Left ventricle myocardium inferior (tissue), 1 donor: ENCODE data around the gene QRICH2. TPM values are rescaled to one million over a fixed set of nuclear protein-coding genes. Genes with fewer than 3 reads are reported as not detected.
A peak's percentile ranks its signal among the peaks of the same experiment; 100 is the strongest.

Experiments
- DNase-seq: peaks from one replicate; pipeline ENCODE4 v3.0.0-alpha.2; 2020
- H3K27ac ChIP-seq: fragments of 200-600 bp; replicated peaks from 2 replicates; pipeline ENCODE4 v1.8.0; 2021
- H3K27me3 ChIP-seq: fragments of 200-600 bp; 2 replicates; pipeline ENCODE4 v1.8.0; 2021; ENCODE audit warnings: low read depth
- H3K36me3 ChIP-seq: fragments of 200-600 bp; 2 replicates; pipeline ENCODE4 v1.8.0; 2021
- H3K4me1 ChIP-seq: fragments of 200-600 bp; 2 replicates; pipeline ENCODE4 v1.8.0; 2021
- H3K4me3 ChIP-seq: fragments of 200-600 bp; 2 replicates; pipeline ENCODE4 v1.8.0; 2021; ENCODE audit warnings: mild to moderate bottlenecking, moderate library complexity
- H3K9me3 ChIP-seq: fragments of 200-600 bp; replicated peaks from 2 replicates; pipeline ENCODE4 v1.8.0; 2021
- intact Hi-C: fragments of 100-400 bp; cut with micrococcal nuclease; formaldehyde crosslinking; loops from one replicate; pipeline ENCODE4 v1.11.0; 2022
- total RNA-seq: library from RNA; stranded (reverse); fragmentation: NEBNext Ultra II Directional; extraction: Animal tissue kit (Norgen Biotek cat#: 25700); gene quantifications from one replicate; pipeline ENCODE4 v1.2.1, GENCODE V29; 2021
- TF ChIP-seq, protein P1 (sequence below): fragments of 200-600 bp; IDR thresholded peaks from 2 replicates; pipeline ENCODE4 v1.8.0; 2021; ENCODE audit warnings: antibody characterized with exemption, mild to moderate bottlenecking, borderline replicate concordance
- donor health status: DM: no; HTN: yes; CAD: no; lungs with severe emphysema.

The QRICH2 gene
- total RNA-seq, 1 donor from 2014 or later, result 2.4 TPM

DNA sequence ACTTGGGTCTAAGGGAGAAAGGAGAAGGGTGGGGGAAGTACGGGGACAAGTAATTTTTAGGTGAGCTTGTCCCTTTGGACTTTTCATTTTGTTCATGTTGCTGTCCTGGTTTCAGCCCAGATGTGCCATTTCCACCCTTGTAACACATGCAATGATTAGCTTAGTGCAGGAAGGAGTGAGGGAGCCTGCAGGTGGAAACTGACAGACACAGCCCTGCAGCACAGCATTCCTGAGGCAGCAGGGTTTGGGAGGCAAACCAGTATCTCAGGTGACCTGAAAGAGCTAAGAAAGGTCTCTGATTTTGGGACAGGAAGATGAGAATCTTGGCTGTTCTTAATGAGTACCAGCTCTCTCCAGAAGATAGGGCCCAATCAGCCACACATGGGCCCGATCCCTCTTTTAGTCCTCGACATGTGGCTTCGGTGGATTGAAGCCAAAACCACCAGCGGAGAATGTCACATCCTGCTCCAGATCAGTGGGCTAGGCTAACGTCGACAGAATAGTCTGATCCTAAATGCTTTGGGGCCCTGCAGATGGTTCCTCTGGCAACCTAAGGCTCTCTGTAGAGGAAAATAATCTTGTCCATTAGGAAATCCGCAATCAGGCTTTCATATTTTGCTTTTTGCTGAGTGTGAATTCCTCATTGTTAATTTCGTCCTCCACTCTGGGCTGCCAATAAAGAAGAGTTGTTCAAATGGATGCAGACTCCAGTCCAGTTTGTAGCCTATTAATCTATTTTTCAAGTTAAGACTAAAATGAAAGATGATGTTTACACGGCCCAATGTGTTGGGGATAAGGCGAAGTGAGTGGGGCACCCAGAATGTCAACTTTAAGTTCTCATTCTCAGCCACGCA lies 64.0 kb downstream of the QRICH2 start:
- Histone ChIP-seq H3K27ac (no peak overlapping the region), H3K4me3 (no peak overlapping the region), H3K27me3 (no peaks in the 10 kb centered on the region), H3K9me3 (no peaks in the 10 kb centered on the region), H3K36me3 (no peaks in the 10 kb centered on the region), H3K4me1 (peaks cover 23% of the 10 kb centered on the region)
- intact Hi-C loops, result no loop called here
- no peak for DNase-seq
- TF ChIP-seq, protein P1, sequence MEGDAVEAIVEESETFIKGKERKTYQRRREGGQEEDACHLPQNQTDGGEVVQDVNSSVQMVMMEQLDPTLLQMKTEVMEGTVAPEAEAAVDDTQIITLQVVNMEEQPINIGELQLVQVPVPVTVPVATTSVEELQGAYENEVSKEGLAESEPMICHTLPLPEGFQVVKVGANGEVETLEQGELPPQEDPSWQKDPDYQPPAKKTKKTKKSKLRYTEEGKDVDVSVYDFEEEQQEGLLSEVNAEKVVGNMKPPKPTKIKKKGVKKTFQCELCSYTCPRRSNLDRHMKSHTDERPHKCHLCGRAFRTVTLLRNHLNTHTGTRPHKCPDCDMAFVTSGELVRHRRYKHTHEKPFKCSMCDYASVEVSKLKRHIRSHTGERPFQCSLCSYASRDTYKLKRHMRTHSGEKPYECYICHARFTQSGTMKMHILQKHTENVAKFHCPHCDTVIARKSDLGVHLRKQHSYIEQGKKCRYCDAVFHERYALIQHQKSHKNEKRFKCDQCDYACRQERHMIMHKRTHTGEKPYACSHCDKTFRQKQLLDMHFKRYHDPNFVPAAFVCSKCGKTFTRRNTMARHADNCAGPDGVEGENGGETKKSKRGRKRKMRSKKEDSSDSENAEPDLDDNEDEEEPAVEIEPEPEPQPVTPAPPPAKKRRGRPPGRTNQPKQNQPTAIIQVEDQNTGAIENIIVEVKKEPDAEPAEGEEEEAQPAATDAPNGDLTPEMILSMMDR, result no peak

DNA sequence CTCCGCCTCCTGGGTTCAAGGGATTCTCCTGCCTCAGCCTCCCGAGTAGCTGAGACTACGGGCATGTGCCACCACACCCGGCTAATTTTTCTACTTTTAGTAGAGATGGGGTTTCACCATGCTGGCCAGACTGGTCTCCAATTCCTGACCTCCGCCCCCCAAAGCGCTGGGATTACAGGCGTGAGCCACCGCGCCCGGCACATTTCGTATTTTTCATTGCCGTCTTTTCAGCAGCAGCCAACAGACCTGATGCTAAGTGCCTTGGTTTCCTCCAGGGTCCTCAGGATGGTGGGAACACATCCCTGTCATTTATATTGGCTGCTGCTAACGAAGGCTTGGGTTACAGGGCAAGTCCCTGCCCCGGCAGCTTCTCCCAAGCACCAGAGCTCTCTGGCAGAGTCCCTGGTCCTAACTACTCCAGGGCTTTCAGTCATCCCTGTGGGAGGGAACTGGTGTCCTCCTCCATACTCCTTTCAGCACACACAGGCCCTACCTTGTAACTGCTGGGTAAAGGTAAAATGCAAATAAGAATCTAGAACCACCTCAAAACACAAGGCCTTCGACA lies 66.3 kb downstream of the QRICH2 start:
- Histone ChIP-seq H3K27me3 (no peaks in the 10 kb centered on the region), H3K9me3 (no peaks in the 10 kb centered on the region), H3K4me3 (peak overlapping the region; percentile 80), H3K36me3 (no peaks in the 10 kb centered on the region), H3K27ac (peak overlapping the region; percentile 72), H3K4me1 (peaks cover 23% of the 10 kb centered on the region)
- TF ChIP-seq, protein P1, result no peak
- intact Hi-C loops, result no loop called here
- DNase-seq, result no peak

DNA sequence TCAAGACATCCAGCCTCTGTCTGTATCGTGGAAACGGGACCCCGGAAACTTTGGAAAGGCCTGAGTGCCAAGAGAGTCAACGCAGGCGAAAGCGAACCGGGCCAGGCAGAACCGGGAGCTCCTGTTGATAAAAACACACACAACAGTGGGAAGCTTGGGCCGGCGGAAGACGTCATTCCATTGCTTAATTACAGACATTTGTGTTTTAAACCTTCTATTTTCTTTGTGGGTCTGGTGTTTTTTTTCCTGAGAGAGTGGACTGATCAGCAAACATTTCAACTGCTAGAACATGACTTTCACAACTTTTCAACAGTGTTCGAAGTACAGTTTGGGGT lies 66.9 kb downstream of the QRICH2 start:
- Histone ChIP-seq H3K27me3 (no peaks in the 10 kb centered on the region), H3K36me3 (no peaks in the 10 kb centered on the region), H3K9me3 (no peaks in the 10 kb centered on the region), H3K4me1 (peaks cover 23% of the 10 kb centered on the region), H3K4me3 (peak overlapping the region; percentile 80), H3K27ac (peak overlapping the region; percentile 72)
- DNase-seq, result no peak
- TF ChIP-seq, protein P1, result no peak
- intact Hi-C loops, result no loop called here

DNA sequence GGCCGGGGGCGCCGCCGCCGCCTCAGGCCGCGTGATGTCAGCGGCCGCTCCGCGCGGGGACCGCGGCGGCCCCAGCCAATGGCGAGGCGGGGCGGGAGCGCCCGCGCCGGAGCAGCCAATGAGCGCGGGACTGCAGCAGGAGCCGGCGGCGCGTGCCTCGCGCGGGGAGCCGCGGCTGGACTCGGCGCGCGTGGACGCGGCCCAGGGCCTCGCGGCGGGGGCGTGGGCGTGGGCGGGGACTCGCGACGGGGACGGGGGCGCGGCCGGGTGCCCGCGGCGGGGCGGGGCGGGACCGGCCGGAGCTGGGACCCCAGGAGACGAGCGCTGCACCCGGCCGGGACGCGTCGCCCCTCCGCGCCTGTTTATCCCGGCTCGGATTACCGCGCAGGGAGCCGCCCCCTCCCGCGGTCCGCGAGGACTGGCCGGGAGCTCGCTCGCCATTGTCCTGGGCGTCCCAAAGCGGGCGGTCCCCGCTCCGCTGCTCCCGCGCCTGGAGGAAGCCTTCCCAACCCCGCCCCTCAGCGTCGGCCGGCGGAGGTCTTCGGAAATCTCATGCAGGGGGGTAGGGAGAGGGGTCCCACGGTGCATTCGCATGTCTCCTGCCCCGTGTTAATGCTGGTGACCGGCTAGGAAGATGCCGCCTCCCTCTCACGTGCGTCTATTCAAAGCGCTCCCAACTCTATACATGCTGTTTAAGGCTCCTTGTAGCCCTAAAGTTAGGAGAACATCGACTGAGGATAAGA lies 67.4 kb downstream of the QRICH2 start, which contains the start of gene RNF157:
Gene RNF157, minus strand, starts transcription at position 33 of the 743 bp plus-strand sequence. CDS start 253 bp downstream, outside the sequence.
- H3K4me3 ChIP-seq, result peak within 1 kb of the TSS; percentile 80
- peak; percentile 73 for DNase-seq
- H3K27ac ChIP-seq, result peak within 1 kb of the TSS; percentile 72
- no peaks in the 10 kb centered on the region for H3K9me3 ChIP-seq
- H3K4me1 ChIP-seq, result peaks cover 23% of the 10 kb centered on the region
- intact Hi-C loops, result no loop called here
- TF ChIP-seq, protein P1, result no peak
- no peaks in the 10 kb centered on the region for H3K27me3 ChIP-seq
- no peaks in the 10 kb centered on the region for H3K36me3 ChIP-seq

DNA sequence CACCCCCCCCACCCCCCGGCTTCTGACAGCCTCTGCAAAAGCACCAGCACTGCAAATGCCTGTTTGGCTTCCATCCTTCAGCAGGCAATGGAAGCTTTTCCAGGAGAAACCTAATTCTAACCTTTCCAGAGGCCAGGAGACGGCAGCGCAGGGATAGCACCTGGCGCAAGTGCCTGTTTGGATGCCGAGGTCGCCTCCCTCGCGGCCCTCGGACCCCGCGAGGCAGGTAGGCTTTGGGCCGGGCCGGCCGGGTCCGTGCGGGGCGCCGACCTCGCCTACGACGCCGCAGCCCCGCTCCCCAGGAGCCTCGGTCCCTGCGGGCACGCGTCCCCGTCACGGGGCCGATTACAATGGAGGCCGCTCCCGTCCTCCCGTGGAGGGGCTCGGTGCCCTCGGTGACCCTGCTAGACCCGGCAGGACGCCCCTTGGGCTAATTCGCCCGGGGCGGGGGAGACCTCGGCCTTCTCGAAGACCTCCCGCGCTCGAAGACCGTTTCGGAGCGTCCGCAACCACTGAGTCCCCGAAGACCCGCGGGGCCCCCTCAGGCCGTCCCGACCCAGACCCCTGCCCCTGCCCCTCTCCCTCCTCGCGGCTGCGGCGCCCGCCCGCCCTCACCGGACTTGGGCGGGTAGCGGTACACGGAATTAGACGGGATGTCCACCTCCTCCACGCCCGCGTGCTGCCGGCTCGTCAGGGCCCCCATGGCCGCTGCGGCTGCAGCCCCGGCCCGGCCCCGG lies 68.4 kb downstream of the QRICH2 start:
- peak overlapping the region; percentile 80 for H3K4me3 ChIP-seq
- no peak for DNase-seq
- H3K27ac ChIP-seq, result peak overlapping the region; percentile 64
- no peaks in the 10 kb centered on the region for H3K36me3 ChIP-seq
- TF ChIP-seq, protein P1, result no peak
- H3K27me3 ChIP-seq, result no peaks in the 10 kb centered on the region
- H3K4me1 ChIP-seq, result peaks cover 23% of the 10 kb centered on the region
- no peaks in the 10 kb centered on the region for H3K9me3 ChIP-seq
- intact Hi-C loops, result no loop called here
